ENCODE results near the gene PPM1L. TPM values are rescaled to one million over a fixed set of nuclear protein-coding genes. Genes with fewer than 3 reads are reported as not detected.

Gene PPM1L
- total RNA-seq, 6 experiments from 2014 or later, result 1.3 to 1.7 (median 1.6) TPM

- DNase-seq, result no peak
- no peak overlapping the region for H3K4me3 Mint-ChIP-seq
Observed at GRCh38 chr3:160826991-160827390, 71.0 kb downstream of the PPM1L start.

GRCh38 chr3:160827516-160827915, 71.5 kb downstream of the PPM1L start:
- H3K27me3 Mint-ChIP-seq (ENCODE audit: insufficient read depth), result peaks cover 3% of the 10 kb centered on the region; the same call in 1 of the 2 replicates
- no peaks in the 10 kb centered on the region for H3K4me1 Mint-ChIP-seq (ENCODE audit: low read depth)
- H3K9me3 Mint-ChIP-seq, result no peaks in the 10 kb centered on the region
- no peak overlapping the region for H3K27ac Mint-ChIP-seq
- no peak for DNase-seq
- TF ChIP-seq CTCF (IDR thresholded peaks at IDR 0.05), result no peak
- no peaks in the 10 kb centered on the region for H3K36me3 Mint-ChIP-seq (ENCODE audit: low read depth)
- no peak overlapping the region for H3K4me3 Mint-ChIP-seq

More at GRCh38 chr3:160826991-160827390, 71.0 kb downstream of the PPM1L start:
- no peak for TF ChIP-seq CTCF (IDR thresholded peaks at IDR 0.05)
- Mint-ChIP-seq H3K27me3 (ENCODE audit: insufficient read depth) (peaks cover 3% of the 10 kb centered on the region; the same call in 1 of the 2 replicates), H3K9me3 (no peaks in the 10 kb centered on the region), H3K27ac (no peak overlapping the region), H3K36me3 (ENCODE audit: low read depth) (no peaks in the 10 kb centered on the region), H3K4me1 (ENCODE audit: low read depth) (no peaks in the 10 kb centered on the region)

- DNase-seq, result no peak
- no peak for TF ChIP-seq CTCF (IDR thresholded peaks at IDR 0.05)
- no peaks in the 10 kb centered on the region; the same call in 1 of the 2 replicates for H3K9me3 Mint-ChIP-seq
- no peak overlapping the region for H3K4me3 Mint-ChIP-seq
- no peak overlapping the region for H3K27ac Mint-ChIP-seq
- H3K36me3 Mint-ChIP-seq (ENCODE audit: low read depth), result no peaks in the 10 kb centered on the region
- H3K27me3 Mint-ChIP-seq (ENCODE audit: insufficient read depth), result peaks cover 3% of the 10 kb centered on the region; the same call in 1 of the 2 replicates
- no peaks in the 10 kb centered on the region for H3K4me1 Mint-ChIP-seq (ENCODE audit: low read depth)
Observed at GRCh38 chr3:160828880-160829279, 72.8 kb downstream of the PPM1L start.

GRCh38 chr3:160829486-160830009, 73.5 kb downstream of the PPM1L start:
- TF ChIP-seq CTCF (IDR thresholded peaks at IDR 0.05), result no peak
- no peak for DNase-seq
- H3K27ac Mint-ChIP-seq, result no peak overlapping the region
- no peaks in the 10 kb centered on the region for H3K36me3 Mint-ChIP-seq (ENCODE audit: low read depth)
- H3K4me1 Mint-ChIP-seq (ENCODE audit: low read depth), result no peaks in the 10 kb centered on the region
- H3K9me3 Mint-ChIP-seq, result no peaks in the 10 kb centered on the region; the same call in 1 of the 2 replicates
- H3K4me3 Mint-ChIP-seq, result no peak overlapping the region
- peaks cover 3% of the 10 kb centered on the region; the same call in 1 of the 2 replicates for H3K27me3 Mint-ChIP-seq (ENCODE audit: insufficient read depth)

GRCh38 chr3:160830796-160831195, 74.8 kb downstream of the PPM1L start:
- DNase-seq, result no peak
- H3K27me3 Mint-ChIP-seq (ENCODE audit: insufficient read depth), result peaks cover 3% of the 10 kb centered on the region; the same call in 1 of the 2 replicates
- no peak overlapping the region for H3K4me3 Mint-ChIP-seq
- H3K9me3 Mint-ChIP-seq, result peaks cover 5% of the 10 kb centered on the region; the same call in 1 of the 2 replicates
- H3K36me3 Mint-ChIP-seq (ENCODE audit: low read depth), result no peaks in the 10 kb centered on the region
- H3K27ac Mint-ChIP-seq, result no peak overlapping the region
- H3K4me1 Mint-ChIP-seq (ENCODE audit: low read depth), result no peaks in the 10 kb centered on the region
- no peak for TF ChIP-seq CTCF (IDR thresholded peaks at IDR 0.05)
